GM15510 (cell line): ENCODE results near the gene SAMD5.

Experiments
- POLR2A ChIP-seq: IDR thresholded peaks from 3 replicates; pipeline ENCODE4 v1.6.1; 2011; ENCODE audit warnings: borderline replicate concordance; ENCODE audit not compliant: insufficient read length; ENCODE audit errors: extremely low read depth

Gene SAMD5

GRCh38 chr6:147549531-147549930, 41.0 kb downstream of the SAMD5 start:
- TF ChIP-seq POLR2A, result no peak

- no peak for TF ChIP-seq POLR2A
These were observed 43.5 kb downstream of the SAMD5 start for GRCh38 chr6:147551976-147552375.

GRCh38 chr6:147553099-147553498, 44.6 kb downstream of the SAMD5 start:
- TF ChIP-seq POLR2A, result no peak

- TF ChIP-seq POLR2A, result no peak
These were observed 45.8 kb downstream of the SAMD5 start for GRCh38 chr6:147554281-147554680.

- no peak for TF ChIP-seq POLR2A
These were observed 50.5 kb downstream of the SAMD5 start for GRCh38 chr6:147559006-147559405.

- no peak for TF ChIP-seq POLR2A
These were observed 52.2 kb downstream of the SAMD5 start for GRCh38 chr6:147560670-147561069.

GRCh38 chr6:147561726-147562125, 53.2 kb downstream of the SAMD5 start:
- TF ChIP-seq POLR2A, result no peak

- TF ChIP-seq POLR2A, result no peak
These were observed 55.0 kb downstream of the SAMD5 start for GRCh38 chr6:147563472-147563871.

GRCh38 chr6:147564556-147564955, 56.1 kb downstream of the SAMD5 start:
- TF ChIP-seq POLR2A, result no peak

- TF ChIP-seq POLR2A, result no peak
These were observed 57.9 kb downstream of the SAMD5 start for GRCh38 chr6:147566244-147566898.

GRCh38 chr6:147567141-147567805, 58.8 kb downstream of the SAMD5 start:
- no peak for TF ChIP-seq POLR2A

GRCh38 chr6:147569788-147570187, 61.3 kb downstream of the SAMD5 start:
- TF ChIP-seq POLR2A, result no peak

- TF ChIP-seq POLR2A, result no peak
These were observed 62.2 kb downstream of the SAMD5 start for GRCh38 chr6:147570681-147571080.

GRCh38 chr6:147577488-147577887, 69.0 kb downstream of the SAMD5 start:
- no peak for TF ChIP-seq POLR2A

GRCh38 chr6:147578159-147578558, 69.7 kb downstream of the SAMD5 start:
- no peak for TF ChIP-seq POLR2A

- no peak for TF ChIP-seq POLR2A
These were observed 70.4 kb downstream of the SAMD5 start for GRCh38 chr6:147578883-147579282.
